Measurements from ENCODE around the gene SKAP2.

Gene SKAP2

DNA sequence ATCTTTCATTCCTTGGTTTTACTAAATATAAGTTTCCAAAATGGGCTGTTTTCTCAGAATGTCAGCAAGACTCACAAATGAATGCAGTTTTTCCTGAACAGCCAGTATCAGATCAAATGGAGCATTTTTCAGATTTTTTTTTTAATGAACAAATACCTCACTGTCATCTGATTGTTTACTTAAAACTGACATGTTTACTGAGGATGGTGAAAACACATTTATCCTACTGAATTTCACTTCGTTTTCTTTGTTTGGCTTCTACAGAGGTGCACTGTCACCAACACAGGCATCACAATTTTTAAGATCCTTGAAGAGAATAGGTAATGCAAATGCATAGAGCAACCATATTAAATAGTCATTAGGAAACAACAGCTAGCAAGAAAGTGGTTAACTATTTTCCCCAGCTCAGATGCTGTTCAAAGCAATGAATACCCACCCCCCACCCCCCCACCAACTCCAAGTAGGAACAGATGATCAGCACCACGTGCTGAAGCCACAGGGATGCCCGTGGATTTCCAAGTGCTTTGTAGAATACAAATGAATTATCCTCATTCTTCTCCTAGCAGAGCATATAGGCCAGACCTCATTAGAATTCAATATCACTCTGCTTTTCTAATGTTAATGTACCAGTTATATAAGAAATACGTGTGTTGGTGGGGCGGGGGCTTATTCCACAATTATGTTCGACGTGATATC lies 205.9 kb downstream of the SKAP2 start:
- DNase-seq, result no peak

DNA sequence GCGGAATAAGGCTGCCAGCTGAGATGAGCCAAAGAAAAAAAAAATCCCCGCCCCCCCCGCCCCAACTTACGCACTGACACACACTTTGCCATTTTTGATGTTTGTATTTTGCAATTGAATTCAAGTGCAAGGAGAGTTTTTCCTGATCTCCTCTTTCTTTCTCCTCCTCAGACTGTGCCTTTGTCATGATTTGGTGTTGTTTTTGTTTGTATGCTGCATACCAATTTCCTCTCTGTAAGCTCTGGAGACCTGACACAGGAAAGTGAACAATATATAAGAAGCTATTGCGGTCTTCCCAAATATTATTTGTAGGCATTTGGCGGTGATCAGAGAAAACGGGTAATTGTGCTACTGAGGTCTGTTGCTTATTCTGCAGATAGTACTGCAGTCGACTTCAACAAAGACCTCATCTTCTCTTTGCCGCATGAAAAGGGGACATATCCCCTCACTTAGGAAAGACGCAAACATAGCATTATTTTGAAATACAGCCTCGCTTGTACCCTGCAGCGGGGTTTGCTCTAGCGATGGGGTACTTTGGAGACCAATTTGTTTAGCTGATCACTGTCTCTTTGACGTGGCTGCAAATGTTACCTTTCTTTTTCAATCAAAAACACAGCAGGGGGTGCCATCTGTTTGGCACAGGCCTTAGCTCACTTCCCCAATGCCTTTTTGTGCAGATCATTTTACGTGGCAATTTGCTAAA lies 206.6 kb downstream of the SKAP2 start:
- no peak for DNase-seq

DNA sequence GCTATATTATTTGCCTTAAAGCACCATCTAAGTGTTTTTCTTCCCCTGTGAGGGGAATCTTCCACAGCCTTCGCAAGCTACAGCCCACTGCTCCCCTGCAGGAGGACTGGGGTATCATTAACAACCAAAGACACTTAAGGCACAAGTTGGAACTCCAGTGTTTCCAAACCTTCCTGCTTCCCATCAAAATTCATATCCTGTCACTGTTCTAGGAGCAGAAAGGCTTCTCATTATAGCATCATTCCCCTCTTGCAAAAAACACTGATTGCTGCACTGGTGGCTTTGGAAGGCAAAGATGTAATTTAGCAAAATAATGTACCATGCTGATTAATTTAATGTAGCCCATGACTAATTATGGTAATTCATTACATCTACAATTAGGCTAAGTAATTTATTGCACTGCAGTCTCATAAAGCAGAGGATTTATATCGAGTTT lies 207.2 kb downstream of the SKAP2 start:
- no peak for DNase-seq

DNA sequence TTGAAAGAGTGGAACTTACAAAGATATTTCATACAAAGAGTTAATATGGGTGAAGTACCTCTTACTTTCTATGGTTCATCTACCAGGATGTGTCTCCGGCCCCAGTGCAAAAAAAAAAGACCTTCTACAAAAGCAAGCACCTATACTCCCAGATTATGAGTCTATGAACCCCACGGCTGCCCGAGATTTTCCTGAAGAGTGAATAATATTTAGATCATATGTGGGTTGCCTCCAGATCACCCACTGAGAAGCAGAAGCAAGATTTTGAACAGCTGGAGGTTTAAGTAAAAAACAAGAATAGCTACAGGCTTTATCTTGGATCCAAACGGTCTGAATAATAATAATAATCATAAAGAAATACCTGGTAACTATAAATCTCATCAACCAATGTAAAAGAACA lies 207.7 kb downstream of the SKAP2 start:
- no peak for DNase-seq

DNA sequence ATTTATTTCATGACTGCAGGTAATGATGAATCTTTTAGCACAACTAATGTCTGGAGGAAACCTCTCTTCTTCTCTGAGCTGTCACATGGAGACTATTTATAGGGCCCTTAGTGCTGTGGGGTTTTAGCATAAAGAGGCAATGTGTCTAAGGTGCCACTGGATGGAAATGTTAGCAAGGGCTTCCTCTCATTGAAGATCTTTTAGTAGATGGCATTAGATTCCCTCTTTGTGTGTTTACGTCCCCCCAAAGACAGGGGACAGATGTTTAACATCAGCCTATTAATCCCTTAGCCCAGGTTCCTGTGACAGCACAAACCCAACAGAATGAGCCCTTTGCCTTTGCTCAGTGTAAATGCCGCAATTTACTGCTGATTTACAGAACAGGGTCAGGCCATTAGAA lies 208.6 kb downstream of the SKAP2 start:
- no peak for DNase-seq

DNA sequence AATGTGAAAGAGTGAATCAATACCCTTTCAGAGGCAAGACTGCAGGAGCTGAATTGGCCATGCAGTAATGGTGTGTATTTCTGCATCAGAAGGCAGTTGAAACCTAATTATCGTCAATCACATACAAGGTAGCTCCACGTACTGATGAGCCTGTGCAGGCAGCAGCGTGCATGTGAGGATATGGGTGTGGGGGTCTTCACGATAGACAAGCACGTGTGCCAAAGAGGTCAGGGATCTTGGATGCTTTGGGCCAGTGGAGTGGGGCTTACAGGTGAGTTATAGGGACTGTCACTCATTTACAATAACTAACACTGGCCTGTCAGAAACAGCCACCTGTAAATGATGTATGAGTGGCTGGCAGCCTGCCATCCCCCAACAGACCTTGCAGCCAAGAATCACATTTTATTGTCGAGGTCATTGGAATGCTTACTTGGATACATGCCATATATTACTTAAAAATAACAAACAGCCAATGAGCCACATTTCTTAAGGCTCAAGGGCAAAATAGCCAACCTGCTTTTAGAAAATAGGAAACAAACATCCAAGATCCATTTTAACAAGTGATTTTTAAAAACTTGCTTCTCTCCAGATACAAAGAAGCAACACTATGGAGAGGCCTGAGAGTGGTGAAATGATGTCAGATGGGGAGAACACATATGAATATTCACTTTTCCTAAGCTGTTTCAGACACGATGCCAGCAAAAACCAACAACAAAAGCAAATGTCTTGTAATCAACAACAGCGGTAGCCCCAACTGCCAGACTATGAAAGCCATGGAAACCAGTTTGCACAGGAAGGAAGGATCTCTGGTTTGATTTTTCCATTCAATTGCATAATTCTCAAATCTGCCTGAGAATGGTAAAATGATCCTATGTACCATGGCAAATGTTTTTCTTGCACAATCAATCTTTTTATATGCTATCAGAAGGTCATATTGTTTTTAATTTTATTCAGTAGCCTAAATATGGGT lies 210.7 kb downstream of the SKAP2 start:
- DNase-seq, result no peak

DNA sequence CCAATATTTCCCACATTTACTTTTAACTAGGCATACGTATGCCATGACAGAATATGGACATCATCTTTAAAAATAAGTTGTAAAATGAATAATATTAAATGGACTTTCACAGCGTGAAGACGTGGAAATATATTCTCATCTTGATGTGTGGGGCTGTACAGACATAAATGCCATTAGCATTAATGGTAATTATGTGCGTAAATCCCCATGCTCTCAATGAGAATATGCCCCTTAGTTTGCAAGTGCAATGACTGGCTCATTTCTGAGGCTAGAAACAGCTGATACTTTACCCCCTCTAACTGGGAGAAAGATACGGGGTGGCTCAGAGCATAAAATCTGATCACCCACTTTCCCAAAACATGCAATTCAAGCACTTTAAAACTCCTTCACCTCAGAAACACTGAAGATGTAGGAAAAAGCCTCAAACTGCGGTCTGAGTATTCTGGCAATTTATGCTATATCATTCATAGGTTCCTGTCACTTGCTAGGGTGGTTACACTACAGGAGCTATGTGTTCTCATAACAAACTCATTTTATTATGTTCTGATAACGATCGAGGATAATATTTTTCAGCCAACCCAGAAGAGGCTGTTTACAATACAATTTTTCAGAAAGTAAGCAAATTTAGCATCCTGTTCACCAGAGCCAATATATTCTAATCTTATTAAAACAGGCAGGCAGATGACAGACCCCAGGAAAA lies 211.8 kb downstream of the SKAP2 start:
- DNase-seq, result no peak

DNA sequence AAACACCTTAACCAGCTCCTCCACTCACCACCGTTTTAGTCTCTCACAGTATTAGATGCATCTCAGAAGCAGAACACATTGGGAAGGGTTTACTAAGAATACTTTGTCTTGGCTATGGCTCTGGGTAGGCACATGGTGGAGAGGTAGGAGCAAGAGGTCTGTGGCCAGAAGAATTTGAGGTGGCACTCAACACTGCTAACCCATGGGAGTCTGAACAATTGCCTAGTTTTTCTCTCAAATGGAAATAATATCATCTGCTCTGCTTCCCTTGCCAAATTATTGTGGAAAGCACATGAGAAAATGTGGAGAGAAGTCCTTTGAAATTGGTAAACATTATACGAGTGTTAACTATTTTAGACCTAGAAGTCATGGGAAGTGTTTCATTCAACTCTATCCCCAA lies 214.3 kb downstream of the SKAP2 start:
- no peak for DNase-seq

DNA sequence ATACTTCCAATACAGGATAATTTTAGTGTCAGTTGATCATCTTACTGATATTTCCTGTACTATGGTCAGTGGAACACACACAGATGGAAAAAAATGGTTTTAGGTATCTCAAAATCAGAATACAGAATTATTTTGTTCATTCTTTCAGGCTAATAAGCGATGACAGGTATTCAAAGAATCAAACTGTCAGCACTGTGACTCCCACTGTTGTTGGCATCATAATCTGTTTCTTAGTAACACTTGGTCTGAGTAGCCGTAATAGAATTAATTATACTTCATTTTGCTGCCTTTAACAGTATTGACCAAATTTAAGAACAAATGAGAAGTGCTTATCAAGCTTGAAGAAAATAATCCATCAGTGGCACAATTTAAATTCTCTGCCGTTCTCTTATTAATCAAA lies 215.0 kb downstream of the SKAP2 start:
- no peak for DNase-seq

DNA sequence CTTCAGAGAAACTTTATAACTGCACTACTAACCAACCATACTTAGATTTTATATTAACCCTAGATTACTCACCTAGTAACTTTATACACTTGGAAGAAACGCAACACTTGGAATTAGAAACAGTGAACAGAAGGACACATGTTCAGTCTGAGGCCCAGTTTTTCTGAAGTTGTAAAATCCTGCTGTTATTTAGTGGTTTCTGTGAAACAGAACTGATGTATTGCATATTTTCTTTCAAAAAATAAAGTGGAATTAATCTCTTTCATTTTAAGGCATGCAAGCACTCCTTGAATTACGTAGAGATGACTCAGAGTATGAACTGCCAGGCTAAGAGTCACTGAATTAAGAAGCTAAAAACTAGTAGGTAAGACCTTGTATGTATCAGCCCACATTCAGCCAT lies 215.8 kb downstream of the SKAP2 start:
- DNase-seq, result no peak

DNA sequence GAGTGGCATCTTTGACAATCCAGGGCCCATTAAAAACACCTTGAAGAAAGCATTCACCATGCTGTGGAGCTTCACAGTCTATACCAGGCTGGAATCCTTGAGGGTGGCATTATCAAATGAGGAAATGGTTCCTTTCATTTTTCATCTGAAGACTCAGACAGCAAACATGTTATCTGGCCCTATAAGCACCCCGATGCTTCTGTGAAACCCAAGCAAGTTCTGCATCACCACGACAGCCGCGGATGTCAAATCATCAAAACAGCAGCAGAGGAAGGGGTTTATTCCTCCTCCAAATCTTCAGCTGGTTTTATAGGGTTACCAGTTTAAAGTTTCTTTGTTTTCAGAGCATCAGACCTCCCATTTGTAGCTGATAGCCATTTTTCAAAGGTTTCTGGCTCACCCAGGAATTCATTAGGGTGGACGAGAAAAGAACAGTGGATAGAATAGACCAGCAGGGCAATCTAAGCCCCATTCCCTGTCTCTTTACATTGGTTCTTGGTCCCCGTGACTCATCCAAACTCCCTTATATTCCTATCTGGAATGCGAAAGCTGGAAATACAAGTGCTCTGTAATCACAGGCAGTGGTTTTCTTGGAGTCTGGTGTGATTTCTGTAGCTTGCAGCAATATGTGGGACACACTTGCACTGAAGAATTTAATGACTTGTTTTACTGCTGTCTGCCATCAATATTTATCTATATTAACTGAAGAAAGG lies 217.9 kb downstream of the SKAP2 start:
- no peak for DNase-seq

DNA sequence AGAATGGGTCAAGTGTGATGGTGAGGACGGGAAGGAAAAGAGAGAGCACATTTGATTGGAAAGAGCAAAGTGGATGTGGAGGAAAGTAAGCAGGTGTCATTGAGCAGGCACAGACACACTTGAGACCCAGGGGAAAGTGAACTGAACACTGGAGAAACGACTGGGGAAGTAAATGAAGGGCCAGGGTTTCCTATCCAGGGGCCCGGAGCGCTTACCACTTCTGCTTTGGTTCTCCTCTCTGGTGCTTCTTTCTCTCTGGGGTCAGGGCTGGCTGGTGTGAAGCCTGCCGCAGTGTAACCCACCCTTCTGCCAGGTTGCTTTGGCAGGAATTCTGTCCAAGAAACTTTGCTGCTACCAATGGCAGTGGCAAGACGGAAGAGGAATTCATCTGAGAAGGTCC lies 219.3 kb downstream of the SKAP2 start:
- no peak for DNase-seq

DNA sequence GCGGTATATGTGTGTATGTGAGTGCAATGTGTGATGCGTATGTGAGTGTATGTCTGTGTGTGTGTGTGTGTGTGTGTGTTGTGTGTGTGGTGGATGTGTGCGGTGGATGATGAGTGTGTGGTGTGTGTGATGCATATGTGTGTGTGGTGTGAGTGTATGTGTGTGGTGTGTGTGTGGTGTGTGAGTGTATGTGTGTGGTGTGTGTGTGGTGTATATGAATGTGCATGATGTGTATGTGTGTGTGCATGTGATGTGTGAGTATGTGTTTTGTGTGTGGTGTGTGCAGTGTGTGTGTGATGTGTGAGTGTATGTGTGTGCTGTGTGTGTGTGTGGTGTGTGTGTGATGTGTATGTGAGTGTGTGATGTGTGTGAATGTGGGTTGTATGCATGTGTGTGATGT lies 222.0 kb downstream of the SKAP2 start:
- no peak for DNase-seq

DNA sequence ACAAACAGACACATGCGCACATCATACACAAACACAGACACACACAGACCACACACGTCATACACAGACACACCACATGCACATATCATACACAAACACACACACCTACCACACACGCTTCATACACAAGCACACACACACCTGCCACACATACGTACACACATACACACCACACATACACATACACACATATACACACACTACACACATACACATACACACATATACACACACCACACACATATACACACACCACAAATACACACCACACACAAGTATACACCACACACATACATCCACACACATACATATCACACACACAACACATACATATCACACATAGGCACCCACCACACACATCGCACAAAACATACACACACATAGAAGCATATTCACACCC lies 224.7 kb downstream of the SKAP2 start:
- no peak for DNase-seq

DNA sequence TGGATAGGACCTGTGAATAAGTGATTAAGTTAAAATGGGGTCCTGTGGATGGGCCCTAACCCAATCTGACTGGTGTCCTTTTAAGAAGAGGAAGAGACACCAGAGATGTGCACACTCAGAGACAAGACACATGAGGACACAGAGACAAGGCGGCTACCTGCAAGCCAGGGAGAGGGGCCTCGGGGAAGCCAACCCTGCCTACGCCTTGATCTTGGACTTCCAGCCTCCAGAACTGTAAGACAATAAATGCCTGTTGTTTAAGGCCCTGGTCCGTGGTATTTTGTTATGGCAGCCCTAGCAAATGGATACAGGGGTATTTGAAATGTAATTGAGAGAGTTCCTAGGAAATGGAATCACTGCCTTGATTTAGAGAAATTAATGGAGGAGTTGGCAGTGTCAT lies 225.3 kb downstream of the SKAP2 start:
- no peak for DNase-seq

DNA sequence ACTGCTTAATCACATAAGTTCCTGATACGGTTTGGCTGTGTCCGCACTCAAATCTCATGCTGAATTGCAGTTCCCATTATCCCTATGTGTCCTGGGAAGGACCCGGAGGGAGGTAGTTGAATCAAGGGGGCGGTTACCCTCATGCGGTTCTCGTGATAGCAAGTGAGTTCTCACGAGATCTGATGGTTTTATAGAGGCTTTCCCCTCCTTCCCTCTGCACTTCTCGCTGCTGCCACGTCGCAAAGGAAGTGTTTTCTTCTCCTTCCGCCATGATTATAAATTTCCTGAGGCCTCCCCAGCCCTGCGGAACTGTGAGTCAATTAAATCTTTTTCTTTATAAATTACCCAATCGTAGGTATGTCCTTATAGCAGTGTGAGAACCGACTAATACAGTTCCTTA lies 226.2 kb downstream of the SKAP2 start:
- no peak for DNase-seq

DNA sequence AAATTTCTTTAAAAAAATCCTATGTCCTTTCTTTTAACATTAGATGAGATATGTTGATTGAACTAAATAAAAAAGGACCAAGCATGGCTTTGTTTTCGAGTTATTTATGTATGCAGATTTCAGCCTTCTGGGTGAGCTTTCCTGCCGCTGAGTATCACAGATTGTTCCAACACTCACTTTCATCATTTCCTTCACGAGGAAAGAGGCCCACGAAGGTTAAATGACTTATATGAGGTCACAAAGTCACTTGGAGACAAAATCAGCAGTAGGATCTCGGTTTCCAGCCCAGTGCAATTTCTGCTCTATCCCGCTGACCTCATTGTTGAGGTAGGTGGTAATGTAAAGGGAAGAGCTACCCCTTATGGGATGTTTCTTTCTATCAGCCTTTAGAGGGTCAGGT lies 226.8 kb downstream of the SKAP2 start:
- DNase-seq, result no peak

DNA sequence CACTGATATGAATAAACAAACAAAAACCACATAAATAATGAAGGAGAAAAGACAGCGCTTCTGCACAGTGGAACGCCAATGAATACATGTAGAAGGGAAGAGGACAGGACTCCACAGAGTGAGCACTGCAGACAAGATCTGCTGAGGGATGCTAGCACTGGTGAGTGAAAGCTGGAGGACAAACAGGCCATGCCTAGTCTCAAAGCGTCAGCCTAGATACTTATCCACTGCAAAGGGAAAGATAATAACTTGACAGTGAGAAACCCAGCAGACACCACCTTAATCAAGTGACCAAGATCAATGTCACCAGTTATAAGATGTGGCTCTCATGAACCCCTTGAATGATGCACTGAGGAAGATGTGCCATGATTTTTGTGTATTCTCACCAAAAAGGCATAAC lies 227.6 kb downstream of the SKAP2 start:
- no peak for DNase-seq

DNA sequence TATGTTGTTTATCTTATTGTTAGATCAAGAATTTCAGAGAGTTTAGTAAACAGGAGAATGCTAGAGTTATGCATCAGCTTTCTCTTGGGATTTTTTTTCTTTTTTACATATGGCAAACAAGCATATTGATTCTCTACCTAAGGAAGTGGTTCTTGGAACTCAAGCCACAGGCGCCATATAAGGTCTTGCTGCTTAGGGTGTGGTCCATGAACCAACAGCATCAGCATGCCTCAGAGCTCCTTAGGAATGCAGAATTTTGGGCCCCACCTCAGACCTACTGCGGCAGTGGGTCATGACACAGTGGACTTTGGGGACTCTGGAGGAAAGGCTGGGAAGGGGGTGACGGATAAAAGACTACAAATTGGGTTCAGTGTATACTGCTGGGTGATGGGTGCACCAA lies 230.8 kb downstream of the SKAP2 start:
- DNase-seq, result no peak

DNA sequence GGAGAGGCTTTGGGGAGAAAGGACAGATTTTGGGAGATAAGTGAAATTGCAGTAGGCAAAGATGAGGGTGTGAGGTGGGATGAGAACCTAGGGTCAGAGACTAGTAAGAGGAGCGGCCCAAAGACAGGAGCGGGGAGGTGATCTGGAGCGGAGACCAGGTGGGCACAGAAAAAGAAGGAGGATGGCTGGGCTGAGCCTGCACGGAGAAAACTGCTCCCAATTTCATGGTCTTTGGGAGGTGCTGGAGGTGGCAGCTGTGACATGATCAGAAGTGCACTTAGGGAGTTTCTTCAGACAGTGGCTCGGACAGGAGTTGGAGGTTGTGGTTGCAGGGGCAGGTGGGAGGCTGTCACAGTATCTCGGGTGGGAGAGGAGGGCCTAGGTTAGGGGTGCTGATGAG lies 232.8 kb downstream of the SKAP2 start:
- no peak for DNase-seq

DNA sequence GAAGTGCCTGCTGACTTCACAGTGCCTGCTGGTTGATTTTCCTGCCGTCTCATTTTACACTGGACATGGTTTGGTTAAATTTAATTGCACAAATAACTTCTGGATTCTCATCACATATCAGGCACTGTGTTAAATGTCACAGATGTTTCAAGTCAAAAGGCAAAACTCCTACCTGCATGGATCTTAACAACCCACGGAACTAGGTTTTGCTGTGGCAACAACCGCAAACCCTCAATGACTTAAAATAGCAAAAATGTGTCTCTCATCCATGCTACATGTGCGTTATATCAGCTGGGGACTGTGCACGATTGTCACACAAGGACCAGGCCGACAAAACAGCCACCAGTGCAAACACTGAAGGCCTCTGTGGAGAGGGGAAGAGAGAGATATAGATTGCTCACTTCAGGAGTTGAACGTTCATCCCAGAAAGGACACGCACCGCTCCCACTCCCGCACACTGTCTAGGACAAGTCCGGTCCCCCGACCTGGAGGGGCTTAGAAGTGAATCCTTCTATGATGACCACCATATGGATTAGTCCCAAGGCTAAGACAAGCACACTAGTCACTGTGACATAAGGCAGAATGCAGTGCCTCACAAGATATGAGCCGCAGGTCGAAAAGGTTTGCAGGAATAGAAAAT lies 233.3 kb downstream of the SKAP2 start:
- no peak for DNase-seq

DNA sequence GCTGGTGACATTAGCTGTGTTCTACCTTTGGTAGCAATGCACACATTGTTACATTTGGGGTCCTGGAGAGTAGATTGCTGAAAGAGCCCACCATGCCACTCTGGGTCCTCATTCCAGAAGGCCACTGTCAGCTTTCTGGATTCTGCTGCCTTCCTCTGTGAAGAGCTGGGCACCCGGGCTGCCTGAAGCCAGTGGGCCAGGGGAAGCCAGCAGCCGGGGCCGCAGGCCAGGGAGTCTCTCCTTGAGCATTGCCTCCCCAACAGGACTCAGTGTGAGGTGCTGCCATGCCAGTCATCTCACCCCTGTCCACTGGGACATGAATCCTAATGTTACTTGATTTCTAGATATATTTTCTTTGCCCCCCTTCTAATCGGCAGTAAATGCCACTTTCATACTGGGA lies 234.0 kb downstream of the SKAP2 start:
- DNase-seq, result no peak
